GM21723 (cell line): ENCODE measurements around the gene MMP24OS.

Experiments
- ATAC-seq: cut with Tn5 transposase; IDR thresholded peaks from one replicate; pipeline ENCODE4 v1.9.1; 2021; ENCODE audit warnings: mild to moderate bottlenecking, moderate library complexity; ENCODE audit not compliant: unreplicated experiment

Gene MMP24OS

GRCh38 chr20:35306931-35307517 is 29.1 kb upstream of the MMP24OS start:
- no peak for ATAC-seq

- no peak for ATAC-seq
These were observed 28.0 kb upstream of the MMP24OS start for GRCh38 chr20:35305682-35306556.

- ATAC-seq: no peak
These were observed 27.0 kb upstream of the MMP24OS start for GRCh38 chr20:35304956-35305355.

GRCh38 chr20:35303735-35304491 is 26.0 kb upstream of the MMP24OS start:
- peak; percentile 58 for ATAC-seq

GRCh38 chr20:35303382-35303734 is 25.4 kb upstream of the MMP24OS start:
- ATAC-seq: no peak

GRCh38 chr20:35302421-35303335 is 24.8 kb upstream of the MMP24OS start:
- no peak for ATAC-seq

- ATAC-seq: no peak
These were observed 23.5 kb upstream of the MMP24OS start for GRCh38 chr20:35301426-35301825.

GRCh38 chr20:35300469-35301262 is 22.7 kb upstream of the MMP24OS start:
- ATAC-seq: no peak

GRCh38 chr20:35299780-35300179 is 21.9 kb upstream of the MMP24OS start:
- ATAC-seq: no peak

GRCh38 chr20:35298264-35298663 is 20.3 kb upstream of the MMP24OS start:
- no peak for ATAC-seq

GRCh38 chr20:35297740-35298139 is 19.8 kb upstream of the MMP24OS start:
- ATAC-seq: no peak

GRCh38 chr20:35297155-35297554 is 19.2 kb upstream of the MMP24OS start:
- no peak for ATAC-seq

GRCh38 chr20:35296101-35296554 is 18.2 kb upstream of the MMP24OS start:
- ATAC-seq: no peak

GRCh38 chr20:35295674-35296073 is 17.8 kb upstream of the MMP24OS start:
- ATAC-seq: no peak

GRCh38 chr20:35295058-35295457 is 17.1 kb upstream of the MMP24OS start:
- no peak for ATAC-seq

GRCh38 chr20:35294293-35294685 is 16.4 kb upstream of the MMP24OS start:
- no peak for ATAC-seq

GRCh38 chr20:35293303-35294292 is 15.7 kb upstream of the MMP24OS start:
- no peak for ATAC-seq

- ATAC-seq: no peak
These were observed 14.8 kb upstream of the MMP24OS start for GRCh38 chr20:35292504-35293285.
